Subcutaneous abdominal adipose tissue (tissue), 5 donors: ENCODE measurements around the gene DDX23.
"Not testable (repeated sequence)": the region's sequence is repeated elsewhere in the genome, so short reads cannot be mapped to it uniquely, and the experiment has no call there.

Source experiments
- H3K27ac ChIP-seq: one replicate; pipeline ENCODE4 v1.7.0; 2013; ENCODE audit warnings: low read depth, mild to moderate bottlenecking, inconsistent platforms, low read length, moderate library complexity
- H3K27me3 ChIP-seq, 5 donors: one replicate each; pipeline ENCODE4 v1.7.0; 2013; ENCODE audit warnings: low read length in 5 of 5, inconsistent platforms in 1 of 5; ENCODE audit not compliant: control insufficient read depth in 5 of 5, insufficient read depth in 4 of 5
- H3K36me3 ChIP-seq, 5 donors: one replicate each; pipeline ENCODE4 v1.7.0; 2013; ENCODE audit warnings: low read length in 5 of 5; ENCODE audit not compliant: control insufficient read depth in 5 of 5, insufficient read depth in 5 of 5
- H3K4me1 ChIP-seq, 5 donors: one replicate each; pipeline ENCODE4 v1.7.0; 2013; ENCODE audit warnings: low read length in 5 of 5, mild to moderate bottlenecking in 3 of 5, moderate library complexity in 1 of 5; ENCODE audit not compliant: control insufficient read depth in 5 of 5, insufficient read depth in 5 of 5
- H3K4me3 ChIP-seq, 5 donors: one replicate each; pipeline ENCODE4 v1.7.0; 2013; ENCODE audit warnings: low read length in 5 of 5, low read depth in 1 of 5
- H3K9ac ChIP-seq, 5 donors: one replicate each; pipeline ENCODE4 v1.7.0; 2013; ENCODE audit warnings: low read length in 5 of 5, mild to moderate bottlenecking in 4 of 5, moderate library complexity in 3 of 5
- H3K9me3 ChIP-seq, 5 donors: one replicate each; pipeline ENCODE4 v1.7.0; 2013; ENCODE audit warnings: low read length in 5 of 5; ENCODE audit not compliant: control insufficient read depth in 5 of 5
- donor health status: healthy.
- donor health status: healthy.
- donor health status: healthy.
- donor health status: healthy.
- donor health status: healthy.

Gene DDX23

GRCh38 chr12:48865281-48866051, 13.5 kb upstream of the DDX23 start, which contains the start of gene RND1:
TSS of gene RND1 (minus strand) at chr12:48865870. CDS start at chr12:48865767, 103 bp downstream.
- peaks cover 4 to 31% (median 21%) of the 10 kb centered on the region in 5 donors for H3K4me1 ChIP-seq
- peaks cover 0 to 14% (median 8%) of the 10 kb centered on the region in 5 donors for H3K36me3 ChIP-seq
- H3K9me3 ChIP-seq = no peaks in the 10 kb centered on the region
- H3K4me3 ChIP-seq = peak within 1 kb of the TSS; percentile 78 to 91 (median 87)
- H3K9ac ChIP-seq = peak within 1 kb of the TSS; percentile 41 to 79 (median 65)
- H3K27me3 ChIP-seq = peaks cover 0 to 7% (median 5%) of the 10 kb centered on the region in 5 donors
- H3K27ac ChIP-seq = peak within 1 kb of the TSS; percentile 30

GRCh38 chr12:48863291-48863690, 11.3 kb upstream of the DDX23 start:
- Histone ChIP-seq H3K9ac (no peak overlapping the region), H3K4me3 (no peak overlapping the region), H3K4me1 (peaks cover 4 to 23% (median 21%) of the 10 kb centered on the region in 5 donors), H3K27me3 (peaks cover 0 to 7% (median 5%) of the 10 kb centered on the region in 5 donors), H3K36me3 (peaks cover 0 to 14% (median 8%) of the 10 kb centered on the region in 5 donors), H3K9me3 (no peaks in the 10 kb centered on the region), H3K27ac (no peak overlapping the region)

GRCh38 chr12:48862760-48863159, 10.8 kb upstream of the DDX23 start:
- H3K9me3 ChIP-seq = no peaks in the 10 kb centered on the region
- no peak overlapping the region for H3K4me3 ChIP-seq
- peak overlapping the region in 1 of 5 donors; percentile 24 for H3K9ac ChIP-seq
- peaks cover 0 to 14% (median 11%) of the 10 kb centered on the region in 5 donors for H3K36me3 ChIP-seq
- peaks cover 4 to 23% (median 18%) of the 10 kb centered on the region in 5 donors for H3K4me1 ChIP-seq
- no peak overlapping the region for H3K27ac ChIP-seq
- peaks cover 0 to 7% (median 5%) of the 10 kb centered on the region in 5 donors for H3K27me3 ChIP-seq

GRCh38 chr12:48861111-48861510, 9.1 kb upstream of the DDX23 start:
- Histone ChIP-seq H3K9ac (no peak overlapping the region), H3K4me1 (peaks cover 4 to 22% (median 14%) of the 10 kb centered on the region in 5 donors)

GRCh38 chr12:48860236-48860635, 8.3 kb upstream of the DDX23 start:
- not testable (repeated sequence) for H3K4me3 ChIP-seq, H3K9me3 ChIP-seq, H3K27ac ChIP-seq, H3K9ac ChIP-seq, H3K27me3 ChIP-seq
- H3K4me1 ChIP-seq = peaks cover 4 to 14% (median 7%) of the 10 kb centered on the region in 5 donors
- peaks cover 0 to 16% (median 14%) of the 10 kb centered on the region in 5 donors for H3K36me3 ChIP-seq

More at GRCh38 chr12:48861111-48861510, 9.1 kb upstream of the DDX23 start:
- H3K27ac ChIP-seq = no peak overlapping the region
- no peaks in the 10 kb centered on the region for H3K9me3 ChIP-seq
- H3K36me3 ChIP-seq = peaks cover 0 to 16% (median 14%) of the 10 kb centered on the region in 5 donors
- H3K4me3 ChIP-seq = no peak overlapping the region
- peaks cover 0 to 7% (median 5%) of the 10 kb centered on the region in 5 donors for H3K27me3 ChIP-seq

GRCh38 chr12:48859607-48860006, 7.6 kb upstream of the DDX23 start:
- Histone ChIP-seq H3K27me3 (peaks cover 0 to 5% (median 3%) of the 10 kb centered on the region in 5 donors), H3K4me3 (no peak overlapping the region), H3K27ac (no peak overlapping the region), H3K9me3 (no peaks in the 10 kb centered on the region), H3K9ac (no peak overlapping the region), H3K4me1 (peaks cover under 1 to 8% (median 4%) of the 10 kb centered on the region in 5 donors), H3K36me3 (peaks cover 0 to 16% (median 14%) of the 10 kb centered on the region in 5 donors)

GRCh38 chr12:48858043-48858442, 6.1 kb upstream of the DDX23 start:
- H3K27me3 ChIP-seq = peaks cover 0 to under 1% (median 0%) of the 10 kb centered on the region in 5 donors
- no peak overlapping the region for H3K27ac ChIP-seq
- H3K4me3 ChIP-seq = no peak overlapping the region
- H3K9ac ChIP-seq = no peak overlapping the region
- peaks cover 1 to 4% (median 2%) of the 10 kb centered on the region in 5 donors for H3K4me1 ChIP-seq
- H3K36me3 ChIP-seq = peaks cover 0 to 16% (median 14%) of the 10 kb centered on the region in 5 donors
- no peaks in the 10 kb centered on the region for H3K9me3 ChIP-seq

- no peak overlapping the region for H3K27ac ChIP-seq
- no peaks in the 10 kb centered on the region for H3K9me3 ChIP-seq
- no peak overlapping the region for H3K9ac ChIP-seq
- no peaks in the 10 kb centered on the region for H3K27me3 ChIP-seq
- H3K36me3 ChIP-seq = peaks cover 0 to 16% (median 14%) of the 10 kb centered on the region in 5 donors
- H3K4me3 ChIP-seq = no peak overlapping the region
- H3K4me1 ChIP-seq = peaks cover 5 to 8% (median 8%) of the 10 kb centered on the region in 5 donors
These were observed 5.5 kb upstream of the DDX23 start for GRCh38 chr12:48857278-48857994.

GRCh38 chr12:48856379-48856778, 4.4 kb upstream of the DDX23 start:
- Histone ChIP-seq H3K36me3 (peaks cover 0 to 10% (median 8%) of the 10 kb centered on the region in 5 donors), H3K9ac (no peak overlapping the region), H3K9me3 (no peaks in the 10 kb centered on the region), H3K27ac (no peak overlapping the region), H3K4me3 (no peak overlapping the region), H3K27me3 (no peaks in the 10 kb centered on the region), H3K4me1 (peaks cover 2 to 14% (median 11%) of the 10 kb centered on the region in 5 donors)
